Adrenal gland (tissue), 5 donors: Measurements from ENCODE around the gene NSUN6.

Source experiments
- POLR2A ChIP-seq, 2 donors: fragments of 450-650 bp; IDR thresholded peaks; one replicate each; pipeline ENCODE4 v1.6.1; 2017; ENCODE audit warnings: antibody characterized with exemption in 2 of 2, mild to moderate bottlenecking in 2 of 2, moderate library complexity in 1 of 2
- TF ChIP-seq, protein P1 (sequence below), 6 experiments: fragments of 450-650 bp in 4 of 6; fragments of 200-600 bp in 2 of 6; sonication (generic) in 1 of 6; IDR thresholded peaks; 1 replicate in 5 of 6; 2 replicates in 1 of 6; pipeline versions ENCODE4 v1.5.1 to v1.8.0; 2016 to 2021; ENCODE audit warnings: antibody characterized with exemption in 6 of 6, mild to moderate bottlenecking in 2 of 6, moderate library complexity in 1 of 6
- donor health status: DM: no; HTN: no; CAD: no.

DNA sequence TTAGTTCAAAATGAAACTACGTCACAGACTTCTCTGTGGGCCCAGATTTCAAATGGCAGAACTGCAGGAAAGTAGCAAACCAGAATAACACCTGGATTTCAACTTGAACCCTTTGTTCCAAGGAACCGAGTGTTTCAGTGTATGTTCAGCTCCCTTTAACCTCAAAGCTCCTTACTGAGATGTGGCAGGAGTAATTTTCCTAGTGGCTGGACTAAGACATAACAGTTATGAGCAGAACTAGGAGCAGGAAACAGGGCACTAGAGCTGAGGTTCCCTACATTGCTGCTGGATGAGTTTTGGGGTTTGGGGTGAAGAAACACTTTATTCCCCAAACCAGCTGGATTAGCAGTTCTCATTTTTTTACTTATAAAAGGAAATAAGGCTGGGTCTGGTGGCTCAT is 50.1 kb downstream of the NSUN6 start:
- TF ChIP-seq, protein P1, sequence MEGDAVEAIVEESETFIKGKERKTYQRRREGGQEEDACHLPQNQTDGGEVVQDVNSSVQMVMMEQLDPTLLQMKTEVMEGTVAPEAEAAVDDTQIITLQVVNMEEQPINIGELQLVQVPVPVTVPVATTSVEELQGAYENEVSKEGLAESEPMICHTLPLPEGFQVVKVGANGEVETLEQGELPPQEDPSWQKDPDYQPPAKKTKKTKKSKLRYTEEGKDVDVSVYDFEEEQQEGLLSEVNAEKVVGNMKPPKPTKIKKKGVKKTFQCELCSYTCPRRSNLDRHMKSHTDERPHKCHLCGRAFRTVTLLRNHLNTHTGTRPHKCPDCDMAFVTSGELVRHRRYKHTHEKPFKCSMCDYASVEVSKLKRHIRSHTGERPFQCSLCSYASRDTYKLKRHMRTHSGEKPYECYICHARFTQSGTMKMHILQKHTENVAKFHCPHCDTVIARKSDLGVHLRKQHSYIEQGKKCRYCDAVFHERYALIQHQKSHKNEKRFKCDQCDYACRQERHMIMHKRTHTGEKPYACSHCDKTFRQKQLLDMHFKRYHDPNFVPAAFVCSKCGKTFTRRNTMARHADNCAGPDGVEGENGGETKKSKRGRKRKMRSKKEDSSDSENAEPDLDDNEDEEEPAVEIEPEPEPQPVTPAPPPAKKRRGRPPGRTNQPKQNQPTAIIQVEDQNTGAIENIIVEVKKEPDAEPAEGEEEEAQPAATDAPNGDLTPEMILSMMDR (IDR thresholded peaks at IDR 0.05) = no peak
- no peak for TF ChIP-seq POLR2A (IDR thresholded peaks at IDR 0.05)
